ENCODE results near the gene SPATA21. TPM values are rescaled to one million over a fixed set of nuclear protein-coding genes. Genes with fewer than 3 reads are reported as not detected.

Gene SPATA21
- total and polyA plus RNA-seq, 2 experiments from 2014 or later: 2.6 TPM; not detected in 1

DNA sequence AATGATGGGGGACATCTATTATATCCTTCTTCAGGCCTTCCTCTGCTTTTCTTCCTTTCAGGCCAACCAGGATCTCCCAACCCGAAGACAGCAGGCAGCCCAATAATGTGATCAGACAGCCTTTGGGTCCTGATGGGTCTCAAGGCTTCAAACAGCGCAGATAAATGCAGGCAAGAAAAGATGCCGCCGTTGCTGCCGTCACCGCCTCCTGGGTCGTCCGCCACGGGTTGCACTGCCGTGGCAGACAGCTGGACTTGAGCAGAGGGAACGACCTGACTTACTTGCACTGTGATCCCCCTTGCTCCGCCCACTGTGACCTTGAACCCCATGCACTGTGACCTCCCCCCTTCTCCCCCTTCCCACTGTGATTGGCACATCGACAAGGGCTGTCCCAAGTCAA is 42.2 kb downstream of the SPATA21 start (continued):
- TF ChIP-seq, protein P1, sequence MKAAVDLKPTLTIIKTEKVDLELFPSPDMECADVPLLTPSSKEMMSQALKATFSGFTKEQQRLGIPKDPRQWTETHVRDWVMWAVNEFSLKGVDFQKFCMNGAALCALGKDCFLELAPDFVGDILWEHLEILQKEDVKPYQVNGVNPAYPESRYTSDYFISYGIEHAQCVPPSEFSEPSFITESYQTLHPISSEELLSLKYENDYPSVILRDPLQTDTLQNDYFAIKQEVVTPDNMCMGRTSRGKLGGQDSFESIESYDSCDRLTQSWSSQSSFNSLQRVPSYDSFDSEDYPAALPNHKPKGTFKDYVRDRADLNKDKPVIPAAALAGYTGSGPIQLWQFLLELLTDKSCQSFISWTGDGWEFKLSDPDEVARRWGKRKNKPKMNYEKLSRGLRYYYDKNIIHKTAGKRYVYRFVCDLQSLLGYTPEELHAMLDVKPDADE (IDR thresholded peaks at IDR 0.05): no peak
- TF ChIP-seq ZNF331 (CRISPR knock-in tag; IDR thresholded peaks at IDR 0.05; ENCODE audit: low read depth) (no peak), POLR2AphosphoS5 (IDR thresholded peaks at IDR 0.05; ENCODE audit: low read depth) (no peak)

DNA sequence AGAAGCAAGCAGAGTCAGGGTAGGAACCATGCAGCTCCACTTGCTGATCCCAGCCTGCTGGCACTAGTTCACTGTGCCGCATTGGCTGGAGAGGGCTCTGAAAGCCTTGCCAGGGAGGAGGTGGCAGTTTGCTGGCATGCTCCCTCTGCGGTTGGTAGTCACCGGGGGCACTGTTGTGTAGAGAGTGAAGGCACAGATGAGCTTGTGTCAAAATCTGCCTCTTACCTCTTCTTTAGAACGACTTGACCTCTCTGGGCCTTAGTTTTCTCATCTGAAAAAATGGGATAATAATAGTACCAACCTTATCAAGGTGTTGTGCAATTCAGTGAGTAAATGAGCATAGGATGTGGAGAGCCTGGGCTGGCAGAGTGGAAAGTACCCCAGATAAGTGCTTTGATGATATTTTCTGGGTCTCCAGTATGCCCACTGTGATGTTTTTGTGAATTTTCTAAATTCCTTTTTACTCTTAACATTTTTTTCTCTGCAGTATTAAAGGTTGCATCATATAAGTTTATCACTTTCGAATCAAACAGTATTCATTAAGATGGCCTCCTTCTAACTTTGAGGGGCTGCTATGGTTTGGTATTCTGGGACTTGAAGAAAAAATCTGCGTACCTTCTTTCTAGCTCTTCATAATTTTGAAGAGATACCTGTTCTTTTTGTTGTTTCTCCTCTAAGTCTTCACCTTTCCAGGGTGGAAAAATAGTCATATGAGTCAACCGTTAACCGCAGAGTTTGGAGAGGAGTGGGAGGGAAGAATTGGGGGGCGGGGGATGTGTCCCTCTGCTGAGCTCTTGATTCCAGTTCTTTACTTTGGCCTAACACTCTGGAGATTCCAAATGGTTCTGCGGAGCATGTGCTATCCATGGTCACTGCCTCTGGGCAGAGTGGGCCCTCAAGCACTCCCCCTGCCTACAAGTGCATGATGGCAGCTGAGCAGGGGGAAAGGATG is 43.4 kb downstream of the SPATA21 start:
- Histone ChIP-seq H3F3A (replicated peaks; ENCODE audit: low read depth) (no peaks in the 10 kb centered on the region), H3K4me2 (peak overlapping the region; percentile 64; the same call in 1 of the 2 replicates), H3K9me2 (ENCODE audit: insufficient read depth) (0 out of 2 replicates have a peak, but pooled peaks cover 3% of the 10 kb centered on the region), H3K36me3 (ENCODE audit: insufficient read depth) (peaks cover 7% of the 10 kb centered on the region), H3K27me3 (ENCODE audit: insufficient read depth) (no peaks in the 10 kb centered on the region), H3K4me1 (ENCODE audit: insufficient read depth) (peaks cover 27% of the 10 kb centered on the region), H3K4me3 (no peak overlapping the region), H4K20me1 (replicated peaks; ENCODE audit: insufficient read depth) (peaks cover 55% of the 10 kb centered on the region), H3K27ac (ENCODE audit: low read depth) (peak overlapping the region; percentile 72; the same call in 1 of the 2 replicates), H3K79me2 (replicated peaks; ENCODE audit: insufficient read depth) (peaks cover 52% of the 10 kb centered on the region), H2AFZ (no peak overlapping the region)
- peaks cover 10% of the 10 kb centered on the region for H3K27me3 Mint-ChIP-seq (ENCODE audit: insufficient read depth, low read depth, poor library complexity)
- peaks cover 47% of the 10 kb centered on the region for H3K36me3 Mint-ChIP-seq (ENCODE audit: low read depth)
- no peak overlapping the region for H3K4me3 Mint-ChIP-seq
- no peaks in the 10 kb centered on the region for H3K9me3 Mint-ChIP-seq
- peaks cover 54% of the 10 kb centered on the region for H3K4me1 Mint-ChIP-seq
- DNase-seq (ENCODE audit: low spot score): no peak
- H3K27ac Mint-ChIP-seq: no peak overlapping the region
- TF ChIP-seq, protein P2, sequence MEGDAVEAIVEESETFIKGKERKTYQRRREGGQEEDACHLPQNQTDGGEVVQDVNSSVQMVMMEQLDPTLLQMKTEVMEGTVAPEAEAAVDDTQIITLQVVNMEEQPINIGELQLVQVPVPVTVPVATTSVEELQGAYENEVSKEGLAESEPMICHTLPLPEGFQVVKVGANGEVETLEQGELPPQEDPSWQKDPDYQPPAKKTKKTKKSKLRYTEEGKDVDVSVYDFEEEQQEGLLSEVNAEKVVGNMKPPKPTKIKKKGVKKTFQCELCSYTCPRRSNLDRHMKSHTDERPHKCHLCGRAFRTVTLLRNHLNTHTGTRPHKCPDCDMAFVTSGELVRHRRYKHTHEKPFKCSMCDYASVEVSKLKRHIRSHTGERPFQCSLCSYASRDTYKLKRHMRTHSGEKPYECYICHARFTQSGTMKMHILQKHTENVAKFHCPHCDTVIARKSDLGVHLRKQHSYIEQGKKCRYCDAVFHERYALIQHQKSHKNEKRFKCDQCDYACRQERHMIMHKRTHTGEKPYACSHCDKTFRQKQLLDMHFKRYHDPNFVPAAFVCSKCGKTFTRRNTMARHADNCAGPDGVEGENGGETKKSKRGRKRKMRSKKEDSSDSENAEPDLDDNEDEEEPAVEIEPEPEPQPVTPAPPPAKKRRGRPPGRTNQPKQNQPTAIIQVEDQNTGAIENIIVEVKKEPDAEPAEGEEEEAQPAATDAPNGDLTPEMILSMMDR (conservative IDR thresholded peaks at IDR 0.05; ENCODE audit: low read depth in 2 of 2): 0 out of 4 replicates have a peak, but pooled peaks of 1 of the 2 experiments have one; percentile 9
- TF ChIP-seq ZNF114 (CRISPR knock-in tag; IDR thresholded peaks at IDR 0.05): no peak
- ATAC-seq: peak; percentile 18; the same call in 2 of the 3 replicates

DNA sequence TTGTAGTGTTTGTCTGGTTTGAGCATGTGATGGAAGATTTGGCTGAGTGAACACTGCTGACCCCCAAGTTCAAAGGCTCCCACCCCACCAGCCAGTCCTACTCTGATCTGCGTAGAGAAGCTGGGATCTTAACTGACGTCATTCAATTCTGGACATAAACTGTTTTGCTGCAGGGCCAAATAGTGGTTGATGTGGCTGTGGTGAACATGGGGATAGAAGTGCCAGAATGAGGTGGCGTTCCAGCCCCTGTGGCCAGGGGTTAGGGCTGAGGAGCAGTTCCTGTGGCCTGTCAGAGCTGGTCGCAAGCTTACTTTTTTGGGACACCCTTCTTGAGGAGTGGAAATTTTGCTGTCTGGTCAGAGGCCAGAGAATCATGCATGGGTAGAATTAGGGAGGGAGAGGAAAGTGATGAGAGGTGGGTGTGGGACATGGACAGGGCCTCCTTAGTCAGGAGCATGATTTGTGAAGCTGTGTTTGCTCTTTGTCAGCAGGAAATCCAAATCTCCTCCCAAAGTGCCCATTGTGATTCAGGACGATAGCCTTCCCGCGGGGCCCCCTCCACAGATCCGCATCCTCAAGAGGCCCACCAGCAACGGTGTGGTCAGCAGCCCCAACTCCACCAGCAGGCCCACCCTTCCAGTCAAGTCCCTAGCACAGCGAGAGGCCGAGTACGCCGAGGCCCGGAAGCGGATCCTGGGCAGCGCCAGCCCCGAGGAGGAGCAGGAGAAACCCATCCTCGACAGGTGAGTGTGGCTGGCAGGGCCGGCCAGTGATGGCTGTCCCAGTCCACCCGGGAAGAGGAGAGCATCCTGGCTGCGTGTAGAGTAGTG is 44.3 kb downstream of the SPATA21 start:
- H3K36me3 Mint-ChIP-seq (ENCODE audit: low read depth): peaks cover 47% of the 10 kb centered on the region
- peaks cover 54% of the 10 kb centered on the region for H3K4me1 Mint-ChIP-seq
- peak overlapping the region; percentile 64 for H3K4me2 ChIP-seq
- H3K4me3 Mint-ChIP-seq: no peak overlapping the region; the same call in 2 of the 3 replicates
- peaks cover 63% of the 10 kb centered on the region for H4K20me1 ChIP-seq (replicated peaks; ENCODE audit: insufficient read depth)
- H2AFZ ChIP-seq: no peak overlapping the region
- peaks cover 7% of the 10 kb centered on the region for H3K36me3 ChIP-seq (ENCODE audit: insufficient read depth)
- H3K27ac Mint-ChIP-seq: no peak overlapping the region; the same call in 1 of the 2 replicates
- DNase-seq (ENCODE audit: low spot score) (no peak), ATAC-seq (peak; percentile 14; the same call in 2 of the 3 replicates)
- H3K27me3 Mint-ChIP-seq (ENCODE audit: insufficient read depth, low read depth, poor library complexity): peaks cover 10% of the 10 kb centered on the region
- no peaks in the 10 kb centered on the region for H3K27me3 ChIP-seq (ENCODE audit: insufficient read depth)
- H3K9me2 ChIP-seq (ENCODE audit: insufficient read depth): 0 out of 2 replicates have a peak, but pooled peaks cover 3% of the 10 kb centered on the region
- H3F3A ChIP-seq (replicated peaks; ENCODE audit: low read depth): no peaks in the 10 kb centered on the region
- peaks cover 61% of the 10 kb centered on the region for H3K79me2 ChIP-seq (replicated peaks; ENCODE audit: insufficient read depth)
- no peak overlapping the region for H3K4me3 ChIP-seq
- no peaks in the 10 kb centered on the region for H3K9me3 Mint-ChIP-seq
- peaks cover 27% of the 10 kb centered on the region for H3K4me1 ChIP-seq (ENCODE audit: insufficient read depth)
- H3K27ac ChIP-seq (ENCODE audit: low read depth): peak overlapping the region; percentile 72; the same call in 1 of the 2 replicates
- TF ChIP-seq, protein P1 (IDR thresholded peaks at IDR 0.05): no peak
- TF ChIP-seq NANOG (IDR thresholded peaks at IDR 0.05; ENCODE audit: borderline replicate concordance): no peak
- no peak for TF ChIP-seq EZH2 (IDR thresholded peaks at IDR 0.05; ENCODE audit: low read depth, unreplicated experiment)
- TF ChIP-seq STAT1 (IDR thresholded peaks at IDR 0.05; ENCODE audit: unreplicated experiment): no peak
- TF ChIP-seq, protein P2 (conservative IDR thresholded peaks at IDR 0.05; ENCODE audit: low read depth in 2 of 2): no peak
- no peak for TF ChIP-seq EZH2phosphoT487 (IDR thresholded peaks at IDR 0.05; ENCODE audit: unreplicated experiment)
